T follicular helper cell (primary cell): Measurements from ENCODE around the gene PHACTR2.
"Not testable (repeated sequence)": the region's sequence is repeated elsewhere in the genome, so short reads cannot be mapped to it uniquely, and the experiment has no call there.

ENCODE experiments used
- DNase-seq: peaks from one replicate; pipeline ENCODE4 v3.0.0-alpha.2; 2020; ENCODE audit warnings: low read depth

The PHACTR2 gene

GRCh38 chr6:143766185-143766553 is 88.4 kb downstream of the PHACTR2 start:
- DNase-seq = no peak

- DNase-seq = no peak
These were observed 89.7 kb downstream of the PHACTR2 start for GRCh38 chr6:143767433-143767832.

- no peak for DNase-seq
These were observed 94.6 kb downstream of the PHACTR2 start for GRCh38 chr6:143772116-143773086.

- no peak for DNase-seq
These were observed 95.9 kb downstream of the PHACTR2 start for GRCh38 chr6:143773506-143774150.

GRCh38 chr6:143774347-143774746 is 96.6 kb downstream of the PHACTR2 start:
- DNase-seq = no peak

- DNase-seq = no peak
These were observed 97.6 kb downstream of the PHACTR2 start for GRCh38 chr6:143775336-143775735.

GRCh38 chr6:143778926-143779325 is 101.2 kb downstream of the PHACTR2 start:
- no peak for DNase-seq

- DNase-seq = no peak
These were observed 104.7 kb downstream of the PHACTR2 start for GRCh38 chr6:143782481-143782880.

- DNase-seq = no peak
These were observed 105.3 kb downstream of the PHACTR2 start for GRCh38 chr6:143783077-143783476.

GRCh38 chr6:143784316-143784715 is 106.6 kb downstream of the PHACTR2 start:
- no peak for DNase-seq

- DNase-seq = not testable (repeated sequence)
These were observed 108.6 kb downstream of the PHACTR2 start for GRCh38 chr6:143786371-143786770.

GRCh38 chr6:143792402-143793279 is 114.9 kb downstream of the PHACTR2 start:
- no peak for DNase-seq

GRCh38 chr6:143793280-143793619 is 115.5 kb downstream of the PHACTR2 start:
- DNase-seq = no peak

- DNase-seq = not testable (repeated sequence)
These were observed 118.8 kb downstream of the PHACTR2 start for GRCh38 chr6:143796551-143796950.

- DNase-seq = not testable (repeated sequence)
These were observed 120.7 kb downstream of the PHACTR2 start for GRCh38 chr6:143798487-143798886.

GRCh38 chr6:143802833-143803565 is 125.2 kb downstream of the PHACTR2 start:
- DNase-seq = no peak

GRCh38 chr6:143803769-143804568 is 126.2 kb downstream of the PHACTR2 start:
- no peak for DNase-seq

- DNase-seq = no peak
These were observed 127.1 kb downstream of the PHACTR2 start for GRCh38 chr6:143804835-143805239.

- no peak for DNase-seq
These were observed 128.7 kb downstream of the PHACTR2 start for GRCh38 chr6:143806282-143807102.
